ENCODE measurements around the gene SSBP2.

DNA sequence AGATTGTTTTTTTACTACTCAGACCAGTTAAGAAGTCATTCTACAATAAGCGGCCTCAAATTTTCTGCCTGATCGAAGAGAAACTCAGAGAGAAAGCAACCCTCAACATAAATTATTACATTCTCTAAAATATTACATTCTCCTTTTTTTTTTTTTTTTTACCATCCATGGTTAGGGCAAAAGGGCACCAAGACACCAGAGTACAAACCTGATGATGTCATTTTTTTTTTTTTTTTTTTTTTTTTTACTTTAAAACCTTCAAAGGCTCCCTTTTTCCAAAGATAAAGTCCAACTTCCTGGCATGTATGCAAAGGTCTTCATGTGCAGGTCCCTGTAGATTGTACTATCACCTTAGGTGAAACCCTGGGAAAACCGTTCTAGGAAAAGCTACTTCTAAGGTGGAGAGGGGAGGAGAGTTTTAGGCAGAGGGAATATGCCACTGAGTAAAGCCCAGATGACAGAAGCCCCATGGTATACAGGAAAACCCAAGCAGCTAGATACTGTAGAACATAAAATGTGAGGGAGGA, 104.4 kb downstream of the SSBP2 start:
- TF ChIP-seq CTCF (IDR thresholded peaks at IDR 0.05) (no peak), POLR2A (IDR thresholded peaks at IDR 0.05) (no peak)

Measured in stomach (tissue), 4 donors.